ENCODE measurements around the gene CMTM6.

The CMTM6 gene

GRCh38 chr3:32499585-32499984, 3.1 kb downstream of the CMTM6 start:
- H3K4me3 ChIP-seq (ENCODE audit: low read depth, low read length) = no peak overlapping the region
- no peak for TF ChIP-seq POLR2A (IDR thresholded peaks at IDR 0.05; ENCODE audit: extremely low read depth, insufficient read length)
- no peak for TF ChIP-seq MYC (IDR thresholded peaks at IDR 0.05; ENCODE audit: low read depth, low read length)
- no peak for TF ChIP-seq CTCF (IDR thresholded peaks at IDR 0.05; ENCODE audit: low read depth, low read length)
- TF ChIP-seq MAX (IDR thresholded peaks at IDR 0.05; ENCODE audit: low read depth, low read length) = no peak
- no peak for DNase-seq (ENCODE audit: low read depth)

GRCh38 chr3:32498992-32499391, 3.7 kb downstream of the CMTM6 start:
- TF ChIP-seq POLR2A (IDR thresholded peaks at IDR 0.05; ENCODE audit: extremely low read depth, insufficient read length) (no peak), MAX (IDR thresholded peaks at IDR 0.05; ENCODE audit: low read depth, low read length) (no peak), CTCF (IDR thresholded peaks at IDR 0.05; ENCODE audit: low read depth, low read length) (no peak), MYC (IDR thresholded peaks at IDR 0.05; ENCODE audit: low read depth, low read length) (no peak)
- no peak overlapping the region for H3K4me3 ChIP-seq (ENCODE audit: low read depth, low read length)
- DNase-seq (ENCODE audit: low read depth) = no peak

- peak; percentile 31 for DNase-seq (ENCODE audit: low read depth)
- no peak overlapping the region for H3K4me3 ChIP-seq (ENCODE audit: low read depth, low read length)
- TF ChIP-seq POLR2A (IDR thresholded peaks at IDR 0.05; ENCODE audit: extremely low read depth, insufficient read length) (no peak), MYC (IDR thresholded peaks at IDR 0.05; ENCODE audit: low read depth, low read length) (no peak)
Measured at GRCh38 chr3:32498252-32498651, 4.4 kb downstream of the CMTM6 start.

- TF ChIP-seq CTCF (IDR thresholded peaks at IDR 0.05; ENCODE audit: low read depth, low read length) (no peak), MYC (IDR thresholded peaks at IDR 0.05; ENCODE audit: low read depth, low read length) (no peak), POLR2A (IDR thresholded peaks at IDR 0.05; ENCODE audit: extremely low read depth, insufficient read length) (no peak), MAX (IDR thresholded peaks at IDR 0.05; ENCODE audit: low read depth, low read length) (no peak)
- DNase-seq (ENCODE audit: low read depth) = no peak
- H3K4me3 ChIP-seq (ENCODE audit: low read depth, low read length) = no peak overlapping the region
Measured at GRCh38 chr3:32495609-32496008, 7.0 kb downstream of the CMTM6 start.

GRCh38 chr3:32495085-32495484, 7.6 kb downstream of the CMTM6 start:
- H3K4me3 ChIP-seq (ENCODE audit: low read depth, low read length) = no peak overlapping the region
- TF ChIP-seq POLR2A (IDR thresholded peaks at IDR 0.05; ENCODE audit: extremely low read depth, insufficient read length) (no peak), CTCF (IDR thresholded peaks at IDR 0.05; ENCODE audit: low read depth, low read length) (no peak), MYC (IDR thresholded peaks at IDR 0.05; ENCODE audit: low read depth, low read length) (no peak), MAX (IDR thresholded peaks at IDR 0.05; ENCODE audit: low read depth, low read length) (no peak)
- no peak for DNase-seq (ENCODE audit: low read depth)

GRCh38 chr3:32493437-32494414, 8.9 kb downstream of the CMTM6 start:
- H3K4me3 ChIP-seq (ENCODE audit: low read depth, low read length) = no peak overlapping the region
- TF ChIP-seq CTCF (IDR thresholded peaks at IDR 0.05; ENCODE audit: low read depth, low read length) (no peak), MYC (IDR thresholded peaks at IDR 0.05; ENCODE audit: low read depth, low read length) (no peak), MAX (IDR thresholded peaks at IDR 0.05; ENCODE audit: low read depth, low read length) (no peak), POLR2A (IDR thresholded peaks at IDR 0.05; ENCODE audit: extremely low read depth, insufficient read length) (no peak)
- no peak for DNase-seq (ENCODE audit: low read depth)
